ENCODE data around the gene ISM2. TPM values are rescaled to one million over a fixed set of nuclear protein-coding genes. Genes with fewer than 3 reads are reported as not detected.

The ISM2 gene
- total and polyA plus RNA-seq, 11 donors = 1.3 TPM; not detected in 10

DNA sequence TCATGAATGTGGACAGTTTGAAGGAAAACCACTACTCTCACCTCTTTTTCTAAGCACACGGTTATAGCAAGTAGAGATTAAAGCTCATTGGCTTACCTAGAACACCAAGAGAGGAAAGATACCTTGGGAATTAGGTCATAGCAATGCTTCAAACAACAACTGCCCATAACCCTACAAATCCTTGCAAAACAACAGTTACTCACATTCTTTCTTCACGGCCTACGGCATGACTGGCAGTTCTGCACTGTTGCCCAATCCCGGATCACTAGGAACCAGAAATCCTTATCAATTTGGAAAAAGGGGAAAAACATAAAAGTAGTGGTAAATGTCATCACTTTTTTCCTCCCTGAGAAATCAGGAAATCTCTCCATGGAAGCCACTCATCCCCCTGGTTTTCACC lies 9.6 kb upstream of the ISM2 start:
- Histone ChIP-seq H3K27ac (no peak overlapping the region), H3K27me3 (no peaks in the 10 kb centered on the region), H3K4me1 (no peaks in the 10 kb centered on the region), H3K36me3 (peaks cover 0 to 63% (median 52%) of the 10 kb centered on the region in 9 donors), H3K9me3 (peaks cover 0 to 10% (median 0%) of the 10 kb centered on the region in 12 donors), H3K4me3 (no peak overlapping the region)
- intact Hi-C loops (cut with DNase I) = no loop called here
- no peak for TF ChIP-seq POLR2A (IDR thresholded peaks at IDR 0.05)
- TF ChIP-seq CTCF (IDR thresholded peaks at IDR 0.05) = no peak
- ATAC-seq (no peak), DNase-seq (no peak)
- 90 to 95% (median 92%) methylated on average over 4 of the region's 4 CpGs for WGBS, 4 donors

GRCh38 chr14:77507762-77508161 lies 9.1 kb upstream of the ISM2 start:
- H3K36me3 ChIP-seq = peaks cover 0 to 62% (median 52%) of the 10 kb centered on the region in 9 donors
- no peaks in the 10 kb centered on the region for H3K27me3 ChIP-seq
- DNase-seq = no peak
- WGBS, 4 donors = 98 to 100% (median 99%) methylated on average over 3 of the region's 3 CpGs
- H3K27ac ChIP-seq = no peak overlapping the region
- TF ChIP-seq POLR2A (IDR thresholded peaks at IDR 0.05) (no peak), CTCF (IDR thresholded peaks at IDR 0.05) (no peak)
- peaks cover 0 to 13% (median 0%) of the 10 kb centered on the region in 12 donors for H3K9me3 ChIP-seq
- intact Hi-C loops (cut with DNase I) = no loop called here
- H3K4me1 ChIP-seq = no peaks in the 10 kb centered on the region
- ATAC-seq = no peak
- H3K4me3 ChIP-seq = no peak overlapping the region

DNA sequence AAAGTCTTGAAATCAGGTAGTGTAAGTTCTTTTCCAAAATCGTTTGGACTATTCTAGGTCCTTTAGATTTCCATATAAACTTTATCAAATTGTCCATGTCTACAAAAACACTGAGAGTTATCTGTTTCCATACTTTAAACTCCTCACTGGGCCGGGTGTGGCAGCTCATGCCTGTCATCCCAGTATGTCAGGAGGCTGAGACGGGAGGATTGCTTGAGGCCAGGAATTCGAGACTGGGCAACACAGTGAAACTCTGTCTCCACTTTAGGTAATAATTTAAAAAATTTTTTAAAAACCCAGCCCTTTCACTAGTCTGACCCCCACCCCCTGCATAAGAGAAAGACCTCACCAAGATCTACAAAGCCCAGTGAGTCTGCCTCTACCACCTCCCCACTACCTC lies 6.4 kb upstream of the ISM2 start:
- Histone ChIP-seq H3K27ac (no peak overlapping the region), H3K4me1 (no peaks in the 10 kb centered on the region), H3K36me3 (peaks cover 0 to 35% (median 25%) of the 10 kb centered on the region in 9 donors), H3K27me3 (peaks cover 0 to 4% (median 0%) of the 10 kb centered on the region in 9 donors), H3K9me3 (peaks cover 0 to 13% (median 0%) of the 10 kb centered on the region in 12 donors), H3K4me3 (no peak overlapping the region)
- WGBS, 4 donors = 71 to 80% (median 72%) methylated on average over 4 of the region's 4 CpGs
- ATAC-seq = no peak
- TF ChIP-seq POLR2A (IDR thresholded peaks at IDR 0.05) = no peak
- TF ChIP-seq CTCF (IDR thresholded peaks at IDR 0.05) = no peak
- intact Hi-C loops (cut with DNase I) = no loop called here
- no peak for DNase-seq

- WGBS, 4 donors = 95 to 98% (median 97%) methylated on average over 5 of the region's 5 CpGs
- intact Hi-C loops (cut with DNase I) = no loop called here
- Histone ChIP-seq H3K27me3 (peaks cover 3 to 22% (median 16%) of the 10 kb centered on the region in 9 donors), H3K4me3 (no peak overlapping the region), H3K27ac (no peak overlapping the region), H3K9me3 (peaks cover 0 to 13% (median 0%) of the 10 kb centered on the region in 12 donors), H3K4me1 (peaks cover 3 to 14% (median 5%) of the 10 kb centered on the region in 12 donors), H3K36me3 (peaks cover 0 to 16% (median 6%) of the 10 kb centered on the region in 9 donors)
- DNase-seq = no peak
- TF ChIP-seq POLR2A (IDR thresholded peaks at IDR 0.05) = no peak
- no peak for TF ChIP-seq CTCF (IDR thresholded peaks at IDR 0.05)
- no peak for ATAC-seq
These were observed 4.5 kb upstream of the ISM2 start for GRCh38 chr14:77503138-77503537.
